Measurements from ENCODE around the gene CGNL1.

CGNL1 gene

DNA sequence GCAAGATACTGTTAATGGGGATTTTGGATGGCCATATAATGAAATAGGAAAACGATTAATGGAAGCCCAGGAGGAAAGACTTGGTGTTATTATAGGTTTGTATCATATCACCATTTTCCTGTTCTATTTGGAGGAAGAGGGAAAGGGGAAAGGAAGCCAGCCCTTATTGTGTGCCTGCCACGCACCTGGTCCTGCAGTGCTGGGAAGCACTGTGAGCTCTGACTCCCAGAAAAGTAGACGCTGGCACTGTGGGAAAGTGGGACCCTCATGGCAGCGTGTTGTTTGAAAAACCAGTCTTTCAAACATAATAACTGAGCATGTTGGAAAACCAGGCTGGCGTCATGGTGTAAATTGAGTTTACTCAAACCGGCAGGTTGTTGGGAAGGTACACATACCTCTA lies 22.0 kb downstream of the CGNL1 start:
- TF ChIP-seq, protein P1, sequence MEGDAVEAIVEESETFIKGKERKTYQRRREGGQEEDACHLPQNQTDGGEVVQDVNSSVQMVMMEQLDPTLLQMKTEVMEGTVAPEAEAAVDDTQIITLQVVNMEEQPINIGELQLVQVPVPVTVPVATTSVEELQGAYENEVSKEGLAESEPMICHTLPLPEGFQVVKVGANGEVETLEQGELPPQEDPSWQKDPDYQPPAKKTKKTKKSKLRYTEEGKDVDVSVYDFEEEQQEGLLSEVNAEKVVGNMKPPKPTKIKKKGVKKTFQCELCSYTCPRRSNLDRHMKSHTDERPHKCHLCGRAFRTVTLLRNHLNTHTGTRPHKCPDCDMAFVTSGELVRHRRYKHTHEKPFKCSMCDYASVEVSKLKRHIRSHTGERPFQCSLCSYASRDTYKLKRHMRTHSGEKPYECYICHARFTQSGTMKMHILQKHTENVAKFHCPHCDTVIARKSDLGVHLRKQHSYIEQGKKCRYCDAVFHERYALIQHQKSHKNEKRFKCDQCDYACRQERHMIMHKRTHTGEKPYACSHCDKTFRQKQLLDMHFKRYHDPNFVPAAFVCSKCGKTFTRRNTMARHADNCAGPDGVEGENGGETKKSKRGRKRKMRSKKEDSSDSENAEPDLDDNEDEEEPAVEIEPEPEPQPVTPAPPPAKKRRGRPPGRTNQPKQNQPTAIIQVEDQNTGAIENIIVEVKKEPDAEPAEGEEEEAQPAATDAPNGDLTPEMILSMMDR (IDR thresholded peaks at IDR 0.05; ENCODE audit: low read depth, low read length, missing control alignments): no peak
- no peak for DNase-seq (ENCODE audit: extremely low read depth, low read depth)
- no peak overlapping the region for H3K4me3 ChIP-seq (replicated peaks; ENCODE audit: low read depth, low read length)

GRCh38 chr15:57401546-57401945 lies 25.2 kb downstream of the CGNL1 start:
- TF ChIP-seq, protein P1 (IDR thresholded peaks at IDR 0.05; ENCODE audit: low read depth, low read length, missing control alignments): no peak
- no peak for DNase-seq (ENCODE audit: extremely low read depth, low read depth)
- H3K4me3 ChIP-seq (replicated peaks; ENCODE audit: low read depth, low read length): no peak overlapping the region

DNA sequence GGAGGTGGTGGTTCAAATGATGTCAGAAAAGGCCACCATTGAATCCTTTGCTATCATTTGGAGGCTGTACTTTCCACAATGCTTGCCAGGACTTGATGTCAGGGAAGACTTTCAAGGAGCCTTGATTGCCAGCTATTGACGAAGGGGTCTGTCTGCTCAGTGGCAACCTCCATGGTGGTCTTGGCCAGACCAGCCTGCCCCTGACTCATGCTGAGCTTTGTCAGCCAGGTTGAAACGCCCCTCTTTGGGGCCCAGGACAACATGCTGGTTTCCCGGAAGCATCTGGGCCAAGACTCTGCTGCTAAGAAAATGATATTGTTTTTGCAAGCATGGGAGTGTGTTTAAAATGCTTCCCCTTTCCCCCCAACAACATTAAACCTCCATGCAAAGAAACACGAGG lies 26.7 kb downstream of the CGNL1 start:
- TF ChIP-seq, protein P1 (IDR thresholded peaks at IDR 0.05; ENCODE audit: low read depth, low read length, missing control alignments): no peak
- H3K4me3 ChIP-seq (replicated peaks; ENCODE audit: low read depth, low read length): no peak overlapping the region
- DNase-seq (ENCODE audit: extremely low read depth, low read depth): no peak

DNA sequence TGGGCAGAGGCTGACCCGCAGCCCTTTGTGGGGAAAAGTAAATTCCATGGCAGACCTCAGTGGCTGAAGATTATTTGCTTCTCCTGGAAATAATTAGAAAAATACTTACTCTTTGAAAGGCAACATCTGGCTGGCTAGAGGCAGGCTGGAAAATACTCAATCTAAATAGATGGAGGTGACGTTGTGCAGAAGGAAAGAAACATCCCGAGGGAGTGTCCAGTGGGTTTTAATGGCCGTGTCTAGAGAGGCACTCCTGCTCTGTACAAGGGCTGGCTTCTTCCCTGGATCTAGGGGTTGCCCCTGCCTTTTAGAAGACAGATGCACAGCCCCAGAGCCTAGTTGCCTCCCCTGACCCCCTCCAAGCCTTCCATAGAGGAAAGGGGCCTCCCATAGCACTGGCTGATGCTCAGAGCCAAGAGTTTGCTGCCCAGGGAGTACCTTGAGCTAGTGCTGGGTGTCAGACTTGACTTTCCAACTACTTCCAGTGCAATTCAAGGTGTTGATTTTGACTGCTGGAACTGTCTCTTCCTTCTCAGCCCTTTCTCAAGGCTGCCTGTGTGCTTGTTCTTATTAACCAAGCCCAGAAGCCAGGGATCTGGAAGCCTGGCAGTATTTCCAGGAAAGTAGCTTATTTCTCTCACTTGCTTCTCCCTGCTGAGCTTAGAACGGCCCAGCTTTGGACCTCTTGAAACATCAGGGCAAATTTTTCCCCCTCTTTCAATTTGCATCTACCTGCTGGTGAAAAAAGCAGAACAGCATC lies 27.4 kb downstream of the CGNL1 start:
- H3K4me3 ChIP-seq (replicated peaks; ENCODE audit: low read depth, low read length): no peak overlapping the region
- TF ChIP-seq, protein P1 (IDR thresholded peaks at IDR 0.05; ENCODE audit: low read depth, low read length, missing control alignments): no peak
- no peak for DNase-seq (ENCODE audit: extremely low read depth, low read depth)

DNA sequence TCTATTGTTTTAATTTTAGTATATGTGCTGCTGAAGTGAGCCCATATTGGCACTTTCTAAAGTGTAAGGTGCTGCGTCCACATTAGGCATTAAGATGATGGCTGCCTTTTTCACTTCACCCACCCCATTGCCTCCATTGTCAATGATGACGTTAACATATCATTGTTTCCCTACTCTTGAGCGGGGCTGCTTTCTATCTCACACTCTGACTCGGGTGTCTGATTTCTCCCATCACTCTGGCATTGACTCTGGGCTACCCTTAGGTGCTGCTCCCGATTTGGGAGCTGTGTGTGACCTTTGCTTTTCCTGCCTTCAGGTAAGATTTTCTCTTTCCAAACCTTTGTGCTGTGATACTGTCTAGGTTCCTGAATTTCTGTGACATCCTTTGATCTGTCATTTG lies 28.8 kb downstream of the CGNL1 start:
- no peak for DNase-seq (ENCODE audit: extremely low read depth, low read depth)
- TF ChIP-seq, protein P1 (IDR thresholded peaks at IDR 0.05; ENCODE audit: low read depth, low read length, missing control alignments): no peak
- no peak overlapping the region for H3K4me3 ChIP-seq (replicated peaks; ENCODE audit: low read depth, low read length)

- H3K4me3 ChIP-seq (replicated peaks; ENCODE audit: low read depth, low read length): no peak overlapping the region
- no peak for DNase-seq (ENCODE audit: extremely low read depth, low read depth)
- TF ChIP-seq, protein P1 (IDR thresholded peaks at IDR 0.05; ENCODE audit: low read depth, low read length, missing control alignments): no peak
Observed at GRCh38 chr15:57406062-57406772, 29.9 kb downstream of the CGNL1 start.
